PC-3 (cell line): ENCODE data around the gene SP140L.
"Not testable (repeated sequence)": the region's sequence is repeated elsewhere in the genome, so short reads cannot be mapped to it uniquely, and the experiment has no call there.

Experiments
- EZH2 ChIP-seq: fragments of 300-600 bp; sonication (generic); IDR thresholded peaks from one replicate; pipeline ENCODE4 v1.6.1; 2017; ENCODE audit warnings: antibody characterized with exemption, mild to moderate bottlenecking, low read length; ENCODE audit not compliant: unreplicated experiment
- EZH2phosphoT487 ChIP-seq: fragments of 300-600 bp; sonication (generic); IDR thresholded peaks from 2 replicates; pipeline ENCODE4 v1.6.1; 2018; ENCODE audit warnings: mild to moderate bottlenecking, antibody characterized with exemption, low read length, borderline replicate concordance
- TF ChIP-seq, protein P1 (sequence below): fragments of 300-600 bp; sonication (generic); conservative IDR thresholded peaks from 2 replicates; pipeline ENCODE4 v1.5.1; 2017; ENCODE audit warnings: antibody characterized with exemption, low read depth, mild to moderate bottlenecking, low read length

DNA sequence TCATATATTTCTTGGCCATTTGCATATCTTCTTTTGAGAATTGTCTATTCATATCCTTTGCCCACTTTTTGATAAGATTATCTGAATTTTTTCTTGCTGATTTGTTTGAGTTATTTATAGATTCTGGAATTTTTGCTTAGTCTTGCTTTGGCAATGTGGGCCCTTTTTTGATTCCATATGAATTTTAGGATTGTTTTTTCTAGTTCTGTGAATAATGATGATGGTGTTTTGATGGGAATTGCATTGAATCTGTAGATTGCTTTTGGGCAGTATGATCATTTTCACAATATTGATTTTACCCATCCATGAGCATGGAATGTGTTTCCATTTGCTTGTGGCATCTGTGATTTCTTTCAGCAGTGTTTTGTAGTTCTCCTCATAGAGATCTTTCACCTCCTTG is 112.1 kb downstream of the SP140L start:
- TF ChIP-seq, protein P1, sequence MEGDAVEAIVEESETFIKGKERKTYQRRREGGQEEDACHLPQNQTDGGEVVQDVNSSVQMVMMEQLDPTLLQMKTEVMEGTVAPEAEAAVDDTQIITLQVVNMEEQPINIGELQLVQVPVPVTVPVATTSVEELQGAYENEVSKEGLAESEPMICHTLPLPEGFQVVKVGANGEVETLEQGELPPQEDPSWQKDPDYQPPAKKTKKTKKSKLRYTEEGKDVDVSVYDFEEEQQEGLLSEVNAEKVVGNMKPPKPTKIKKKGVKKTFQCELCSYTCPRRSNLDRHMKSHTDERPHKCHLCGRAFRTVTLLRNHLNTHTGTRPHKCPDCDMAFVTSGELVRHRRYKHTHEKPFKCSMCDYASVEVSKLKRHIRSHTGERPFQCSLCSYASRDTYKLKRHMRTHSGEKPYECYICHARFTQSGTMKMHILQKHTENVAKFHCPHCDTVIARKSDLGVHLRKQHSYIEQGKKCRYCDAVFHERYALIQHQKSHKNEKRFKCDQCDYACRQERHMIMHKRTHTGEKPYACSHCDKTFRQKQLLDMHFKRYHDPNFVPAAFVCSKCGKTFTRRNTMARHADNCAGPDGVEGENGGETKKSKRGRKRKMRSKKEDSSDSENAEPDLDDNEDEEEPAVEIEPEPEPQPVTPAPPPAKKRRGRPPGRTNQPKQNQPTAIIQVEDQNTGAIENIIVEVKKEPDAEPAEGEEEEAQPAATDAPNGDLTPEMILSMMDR: not testable (repeated sequence)
- not testable (repeated sequence) for TF ChIP-seq EZH2phosphoT487, EZH2
